Renal pelvis (tissue), 4 donors: ENCODE results near the gene KLK3. TPM values are rescaled to one million over a fixed set of nuclear protein-coding genes. Genes with fewer than 3 reads are reported as not detected.
A peak's percentile ranks its signal among the peaks of the same experiment; 100 is the strongest.

Experiments used
- DNase-seq: peaks from one replicate; pipeline ENCODE4 v3.0.0-alpha.2; 2013
- polyA plus RNA-seq, 3 donors: library from polyadenylated mRNA; unstranded; fragments of 120-200 nt; gene quantifications; one replicate each; pipeline ENCODE4 v1.2.1, GENCODE V29; 2013; ENCODE audit not compliant: insufficient read length in 3 of 3

KLK3 gene
- polyA plus RNA-seq, 3 donors: 0.47 to 0.58 (median 0.51) TPM

DNA sequence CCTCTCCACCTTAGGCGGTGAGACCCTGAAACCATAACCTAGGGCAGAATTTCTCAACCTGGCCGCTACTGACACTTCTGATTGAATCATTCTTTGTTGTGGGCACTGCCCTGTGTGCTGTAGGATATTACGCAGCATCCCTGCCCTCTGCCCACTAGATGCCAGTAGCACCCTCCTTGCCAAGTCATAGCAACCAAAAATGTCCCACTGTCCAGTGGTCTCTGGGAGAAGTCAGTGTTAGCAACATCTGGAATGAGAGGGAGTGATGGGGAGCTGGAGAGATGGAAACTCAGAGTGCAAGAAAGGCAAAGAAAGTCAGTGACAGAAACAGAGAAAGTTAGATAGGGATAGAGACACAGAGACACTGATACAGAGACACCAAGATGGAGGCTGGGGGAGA, 42.9 kb downstream of the KLK3 start:
- DNase-seq: no peak

DNA sequence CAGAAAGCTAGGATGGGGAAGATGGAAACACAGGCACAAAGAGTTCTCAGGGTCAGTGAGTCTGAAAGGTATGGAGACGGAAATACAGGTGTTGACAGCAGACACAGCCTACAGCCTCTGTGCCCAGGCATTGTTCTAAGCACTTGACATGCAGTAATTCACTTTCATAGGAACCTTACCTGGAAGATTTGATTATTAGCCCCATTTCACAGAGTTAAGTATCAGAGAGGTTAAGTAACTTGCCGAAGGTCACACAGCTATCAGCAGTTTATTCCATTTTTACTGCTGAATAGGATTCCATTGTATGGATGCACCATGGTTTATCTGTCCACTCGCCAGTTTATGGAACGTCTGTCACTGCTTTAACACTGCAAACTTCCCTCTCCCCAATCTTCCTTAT, 43.3 kb downstream of the KLK3 start:
- DNase-seq: no peak

DNA sequence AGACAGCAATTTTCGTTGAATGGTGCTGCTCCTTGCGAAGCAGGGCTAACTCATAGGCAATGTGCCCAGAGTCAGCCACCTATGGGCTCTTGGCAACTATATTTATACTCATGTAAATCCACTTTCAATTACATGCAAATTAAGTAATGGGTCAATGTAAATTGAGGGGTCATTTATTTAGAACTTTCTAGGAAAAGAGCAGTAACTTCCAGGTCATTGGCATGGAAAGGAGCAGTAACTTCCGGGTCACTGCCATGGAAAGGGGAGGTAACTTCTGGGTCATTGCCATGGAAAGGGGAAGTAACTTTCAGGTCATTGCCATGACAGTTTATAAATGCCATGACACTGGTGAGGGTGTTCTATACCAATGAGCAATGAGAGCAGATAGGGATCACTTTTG, 44.9 kb downstream of the KLK3 start:
- DNase-seq: no peak

DNA sequence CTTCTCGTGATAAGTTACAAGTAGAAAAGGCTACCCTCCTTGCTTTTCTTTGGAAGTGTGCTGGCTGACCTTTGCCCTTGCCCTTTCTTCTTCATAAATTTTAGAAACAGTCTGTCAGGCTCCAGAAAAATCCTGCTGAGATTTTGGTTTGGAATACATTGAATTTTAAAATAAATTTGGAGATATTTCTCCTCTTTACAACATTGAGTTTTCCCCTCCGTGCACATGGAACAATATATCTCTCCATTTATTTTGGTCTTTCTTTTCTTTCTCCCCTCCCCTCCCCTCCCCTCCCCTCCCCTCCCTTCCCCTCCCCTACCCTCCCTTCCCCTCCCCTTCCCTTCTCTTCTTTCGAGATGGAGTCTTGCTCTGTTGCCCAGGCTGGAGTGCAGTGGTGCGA, 47.9 kb downstream of the KLK3 start:
- DNase-seq: no peak

DNA sequence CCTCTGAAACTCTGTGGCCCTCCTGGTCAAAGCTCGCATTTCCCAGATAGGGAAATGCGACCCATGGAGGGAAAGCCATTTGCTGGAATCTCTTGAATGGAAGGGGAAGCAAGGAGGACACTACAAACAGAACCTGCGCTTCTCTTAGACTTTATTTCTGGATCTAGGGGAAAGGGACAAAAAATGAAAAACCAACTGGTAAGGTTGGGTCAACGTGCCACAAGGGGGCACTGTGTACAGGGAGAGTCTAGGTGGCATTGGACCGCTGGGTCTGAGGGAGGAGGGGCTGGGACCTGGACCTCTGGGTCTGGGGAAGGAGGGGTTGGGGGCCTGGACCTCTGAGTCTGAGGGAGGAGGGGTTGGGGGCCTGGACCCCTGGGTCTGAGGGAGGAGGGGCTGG, 51.5 kb downstream of the KLK3 start:
- DNase-seq: no peak

DNA sequence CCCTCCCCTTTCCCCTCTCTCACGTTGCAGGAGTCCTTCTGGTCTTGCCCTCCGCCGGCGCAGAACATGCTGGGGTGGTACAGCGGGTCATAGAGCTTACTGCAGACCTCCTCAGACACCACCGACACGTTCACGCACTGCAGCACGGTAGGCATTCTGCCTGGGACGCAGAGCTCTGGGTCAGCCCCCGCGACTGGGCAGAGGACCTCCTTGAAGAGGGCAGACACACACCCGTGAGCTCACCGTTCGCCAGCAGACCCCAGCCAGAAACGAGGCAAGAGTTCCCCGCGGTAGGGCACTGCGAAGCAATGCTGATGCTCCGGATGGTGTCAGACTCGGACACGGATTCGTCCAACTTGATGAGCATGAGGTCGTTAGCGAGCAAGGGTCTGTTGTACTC, 53.6 kb downstream of the KLK3 start:
- no peak for DNase-seq

DNA sequence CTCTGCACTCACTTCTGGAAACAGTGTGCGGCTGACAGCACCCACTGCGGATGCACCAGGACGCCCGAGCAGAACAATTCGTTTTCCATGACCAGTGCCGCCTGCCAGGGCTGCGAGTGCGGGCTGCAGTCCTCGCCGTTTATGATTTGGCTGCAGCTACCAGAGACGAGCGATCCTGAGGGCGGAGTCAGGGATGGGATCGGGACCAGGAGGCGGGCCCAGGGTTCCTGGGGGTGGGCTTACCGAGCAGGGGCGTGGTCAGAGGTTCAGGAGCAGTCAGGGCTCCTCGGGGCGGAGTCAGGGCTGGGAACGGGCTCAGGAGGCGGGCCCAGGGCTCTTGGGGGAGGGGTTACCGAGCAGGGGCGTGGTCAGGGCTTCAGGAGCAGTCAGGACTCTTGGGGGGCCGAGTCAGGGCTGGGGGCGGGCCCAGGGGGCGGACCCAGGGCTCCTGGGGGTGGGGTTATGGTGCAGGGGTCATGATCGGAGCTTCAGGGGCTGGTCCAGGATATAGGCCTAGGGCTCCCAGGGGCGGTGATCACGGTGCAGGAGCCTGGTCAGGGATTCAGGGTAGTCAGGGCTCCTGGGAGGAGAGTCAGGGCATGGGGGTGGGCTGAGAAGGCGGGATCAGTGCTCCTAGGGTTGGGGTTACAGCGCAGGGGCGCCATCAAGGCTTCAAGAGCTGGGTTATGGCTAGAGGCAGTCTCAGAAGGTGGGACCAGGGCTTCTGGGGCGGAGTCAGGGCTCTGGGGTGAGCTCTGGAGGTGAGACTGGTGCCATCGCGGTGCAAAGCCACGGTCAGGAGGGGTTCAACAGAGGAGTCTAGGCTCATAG, 54.7 kb downstream of the KLK3 start:
- DNase-seq: peak; percentile 38

Other genes with a start within 250 kb of the KLK3 start
- gene SYT3, start 215.0 kb upstream of the KLK3 start, polyA plus RNA-seq: 1 to 10 TPM in 1 of 3 donors, under 1 TPM in 2; 0.87 to 1.2 (median 0.90) TPM
- gene C19orf81, start 205.5 kb upstream of the KLK3 start, polyA plus RNA-seq: 1 to 10 TPM; 3.1 to 6.7 (median 4.4) TPM
- 1 to 10 TPM; 4.9 to 7.6 (median 6.5) TPM for gene SHANK1, start 135.1 kb upstream of the KLK3 start, polyA plus RNA-seq
- gene CLEC11A, start 131.6 kb upstream of the KLK3 start, polyA plus RNA-seq: 10 to 100 TPM; 28.1 to 40.3 (median 30.4) TPM
- not detected for gene GPR32, start 84.5 kb upstream of the KLK3 start, polyA plus RNA-seq
- under 1 TPM in 1 of 3 donors, not detected in 2; 0.09 TPM for gene ACP4, start 64.5 kb upstream of the KLK3 start, polyA plus RNA-seq
- 1 to 10 TPM; 1.2 to 1.7 (median 1.3) TPM for gene KLK1, start 31.1 kb upstream of the KLK3 start, polyA plus RNA-seq
- gene KLK15, start 21.3 kb upstream of the KLK3 start, polyA plus RNA-seq: not detected
- gene KLK2, start 18.5 kb downstream of the KLK3 start, polyA plus RNA-seq: under 1 TPM in 2 of 3 donors, not detected in 1; 0.21 to 0.34 TPM
- gene KLK4, start 56.5 kb downstream of the KLK3 start, polyA plus RNA-seq: under 1 TPM in 1 of 3 donors, not detected in 2; 0.06 TPM
- 1 to 10 TPM; 1.6 to 1.9 (median 1.9) TPM for gene KLK5, start 98.1 kb downstream of the KLK3 start, polyA plus RNA-seq
- gene KLK6, start 114.7 kb downstream of the KLK3 start, polyA plus RNA-seq: 10 to 100 TPM; 37.7 to 40.8 (median 37.7) TPM
- 1 to 10 TPM; 3.3 to 4.5 (median 3.8) TPM for gene KLK7, start 129.0 kb downstream of the KLK3 start, polyA plus RNA-seq
- gene KLK8, start 146.7 kb downstream of the KLK3 start, polyA plus RNA-seq: 1 to 10 TPM; 1.8 to 2.8 (median 2.8) TPM
- under 1 TPM; 0.16 to 0.36 (median 0.24) TPM for gene KLK10, start 164.8 kb downstream of the KLK3 start, polyA plus RNA-seq
- under 1 TPM in 1 of 3 donors, not detected in 2; 0.14 TPM for gene KLK11, start 171.7 kb downstream of the KLK3 start, polyA plus RNA-seq
- not detected for gene KLK12, start 180.1 kb downstream of the KLK3 start, polyA plus RNA-seq
- gene KLK13, start 210.2 kb downstream of the KLK3 start, polyA plus RNA-seq: under 1 TPM; 0.24 to 0.65 (median 0.53) TPM
- under 1 TPM; 0.14 to 0.32 (median 0.19) TPM for gene KLK14, start 228.0 kb downstream of the KLK3 start, polyA plus RNA-seq